ENCODE results near the gene CALM3. TPM values are rescaled to one million over a fixed set of nuclear protein-coding genes. Genes with fewer than 3 reads are reported as not detected.

Gene CALM3
- total and polyA plus RNA-seq, 2 experiments from 2014 or later, result 148 to 215 TPM

- TF ChIP-seq, protein P1, sequence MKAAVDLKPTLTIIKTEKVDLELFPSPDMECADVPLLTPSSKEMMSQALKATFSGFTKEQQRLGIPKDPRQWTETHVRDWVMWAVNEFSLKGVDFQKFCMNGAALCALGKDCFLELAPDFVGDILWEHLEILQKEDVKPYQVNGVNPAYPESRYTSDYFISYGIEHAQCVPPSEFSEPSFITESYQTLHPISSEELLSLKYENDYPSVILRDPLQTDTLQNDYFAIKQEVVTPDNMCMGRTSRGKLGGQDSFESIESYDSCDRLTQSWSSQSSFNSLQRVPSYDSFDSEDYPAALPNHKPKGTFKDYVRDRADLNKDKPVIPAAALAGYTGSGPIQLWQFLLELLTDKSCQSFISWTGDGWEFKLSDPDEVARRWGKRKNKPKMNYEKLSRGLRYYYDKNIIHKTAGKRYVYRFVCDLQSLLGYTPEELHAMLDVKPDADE (IDR thresholded peaks at IDR 0.05), result no peak
- TF ChIP-seq ZNF331 (CRISPR knock-in tag; IDR thresholded peaks at IDR 0.05; ENCODE audit: low read depth), result no peak
- no peak for TF ChIP-seq EZH2phosphoT487 (IDR thresholded peaks at IDR 0.05; ENCODE audit: unreplicated experiment)
- no peak for TF ChIP-seq STAT1 (IDR thresholded peaks at IDR 0.05; ENCODE audit: unreplicated experiment)
- no peak for TF ChIP-seq CREB1 (CRISPR knock-in tag; IDR thresholded peaks at IDR 0.05; ENCODE audit: low read depth)
- no peak for TF ChIP-seq EZH2 (IDR thresholded peaks at IDR 0.05; ENCODE audit: low read depth, unreplicated experiment)
- no peak for TF ChIP-seq ZNF114 (CRISPR knock-in tag; IDR thresholded peaks at IDR 0.05)
- TF ChIP-seq, protein P2, sequence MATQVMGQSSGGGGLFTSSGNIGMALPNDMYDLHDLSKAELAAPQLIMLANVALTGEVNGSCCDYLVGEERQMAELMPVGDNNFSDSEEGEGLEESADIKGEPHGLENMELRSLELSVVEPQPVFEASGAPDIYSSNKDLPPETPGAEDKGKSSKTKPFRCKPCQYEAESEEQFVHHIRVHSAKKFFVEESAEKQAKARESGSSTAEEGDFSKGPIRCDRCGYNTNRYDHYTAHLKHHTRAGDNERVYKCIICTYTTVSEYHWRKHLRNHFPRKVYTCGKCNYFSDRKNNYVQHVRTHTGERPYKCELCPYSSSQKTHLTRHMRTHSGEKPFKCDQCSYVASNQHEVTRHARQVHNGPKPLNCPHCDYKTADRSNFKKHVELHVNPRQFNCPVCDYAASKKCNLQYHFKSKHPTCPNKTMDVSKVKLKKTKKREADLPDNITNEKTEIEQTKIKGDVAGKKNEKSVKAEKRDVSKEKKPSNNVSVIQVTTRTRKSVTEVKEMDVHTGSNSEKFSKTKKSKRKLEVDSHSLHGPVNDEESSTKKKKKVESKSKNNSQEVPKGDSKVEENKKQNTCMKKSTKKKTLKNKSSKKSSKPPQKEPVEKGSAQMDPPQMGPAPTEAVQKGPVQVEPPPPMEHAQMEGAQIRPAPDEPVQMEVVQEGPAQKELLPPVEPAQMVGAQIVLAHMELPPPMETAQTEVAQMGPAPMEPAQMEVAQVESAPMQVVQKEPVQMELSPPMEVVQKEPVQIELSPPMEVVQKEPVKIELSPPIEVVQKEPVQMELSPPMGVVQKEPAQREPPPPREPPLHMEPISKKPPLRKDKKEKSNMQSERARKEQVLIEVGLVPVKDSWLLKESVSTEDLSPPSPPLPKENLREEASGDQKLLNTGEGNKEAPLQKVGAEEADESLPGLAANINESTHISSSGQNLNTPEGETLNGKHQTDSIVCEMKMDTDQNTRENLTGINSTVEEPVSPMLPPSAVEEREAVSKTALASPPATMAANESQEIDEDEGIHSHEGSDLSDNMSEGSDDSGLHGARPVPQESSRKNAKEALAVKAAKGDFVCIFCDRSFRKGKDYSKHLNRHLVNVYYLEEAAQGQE (IDR thresholded peaks at IDR 0.05; ENCODE audit: unreplicated experiment), result no peak
Measured at GRCh38 chr19:46599716-46600373, 1.3 kb upstream of the CALM3 start (continued).

GRCh38 chr19:46600384-46601317 is 479 bp upstream of the CALM3 start:
- Mint-ChIP-seq H3K36me3 (ENCODE audit: low read depth) (no peaks in the 10 kb centered on the region; the same call in 1 of the 3 replicates), H3K27ac (peak overlapping the region; percentile 100), H3K4me3 (peak overlapping the region; percentile 96), H3K9me3 (peaks cover 2% of the 10 kb centered on the region; the same call in 1 of the 3 replicates), H3K27me3 (ENCODE audit: insufficient read depth, low read depth, poor library complexity) (peaks cover 13% of the 10 kb centered on the region), H3K4me1 (peaks cover 25% of the 10 kb centered on the region)
- Histone ChIP-seq H3F3A (replicated peaks; ENCODE audit: low read depth) (no peaks in the 10 kb centered on the region), H3K9me2 (ENCODE audit: insufficient read depth) (no peaks in the 10 kb centered on the region), H3K27me3 (ENCODE audit: insufficient read depth) (no peaks in the 10 kb centered on the region), H3K27ac (ENCODE audit: low read depth) (peak overlapping the region; percentile 94), H3K36me3 (ENCODE audit: insufficient read depth) (no peaks in the 10 kb centered on the region; the same call in 1 of the 2 replicates), H3K4me1 (ENCODE audit: insufficient read depth) (peaks cover 11% of the 10 kb centered on the region), H3K4me2 (peak overlapping the region; percentile 60), H3K79me2 (replicated peaks; ENCODE audit: insufficient read depth) (peaks cover 39% of the 10 kb centered on the region), H2AFZ (peak overlapping the region; percentile 73), H4K20me1 (replicated peaks; ENCODE audit: insufficient read depth) (peaks cover 21% of the 10 kb centered on the region), H3K4me3 (peak overlapping the region; percentile 100)
- peak; percentile 99 for DNase-seq (ENCODE audit: low spot score)
- ATAC-seq, result peak; percentile 82
- TF ChIP-seq, protein P3, sequence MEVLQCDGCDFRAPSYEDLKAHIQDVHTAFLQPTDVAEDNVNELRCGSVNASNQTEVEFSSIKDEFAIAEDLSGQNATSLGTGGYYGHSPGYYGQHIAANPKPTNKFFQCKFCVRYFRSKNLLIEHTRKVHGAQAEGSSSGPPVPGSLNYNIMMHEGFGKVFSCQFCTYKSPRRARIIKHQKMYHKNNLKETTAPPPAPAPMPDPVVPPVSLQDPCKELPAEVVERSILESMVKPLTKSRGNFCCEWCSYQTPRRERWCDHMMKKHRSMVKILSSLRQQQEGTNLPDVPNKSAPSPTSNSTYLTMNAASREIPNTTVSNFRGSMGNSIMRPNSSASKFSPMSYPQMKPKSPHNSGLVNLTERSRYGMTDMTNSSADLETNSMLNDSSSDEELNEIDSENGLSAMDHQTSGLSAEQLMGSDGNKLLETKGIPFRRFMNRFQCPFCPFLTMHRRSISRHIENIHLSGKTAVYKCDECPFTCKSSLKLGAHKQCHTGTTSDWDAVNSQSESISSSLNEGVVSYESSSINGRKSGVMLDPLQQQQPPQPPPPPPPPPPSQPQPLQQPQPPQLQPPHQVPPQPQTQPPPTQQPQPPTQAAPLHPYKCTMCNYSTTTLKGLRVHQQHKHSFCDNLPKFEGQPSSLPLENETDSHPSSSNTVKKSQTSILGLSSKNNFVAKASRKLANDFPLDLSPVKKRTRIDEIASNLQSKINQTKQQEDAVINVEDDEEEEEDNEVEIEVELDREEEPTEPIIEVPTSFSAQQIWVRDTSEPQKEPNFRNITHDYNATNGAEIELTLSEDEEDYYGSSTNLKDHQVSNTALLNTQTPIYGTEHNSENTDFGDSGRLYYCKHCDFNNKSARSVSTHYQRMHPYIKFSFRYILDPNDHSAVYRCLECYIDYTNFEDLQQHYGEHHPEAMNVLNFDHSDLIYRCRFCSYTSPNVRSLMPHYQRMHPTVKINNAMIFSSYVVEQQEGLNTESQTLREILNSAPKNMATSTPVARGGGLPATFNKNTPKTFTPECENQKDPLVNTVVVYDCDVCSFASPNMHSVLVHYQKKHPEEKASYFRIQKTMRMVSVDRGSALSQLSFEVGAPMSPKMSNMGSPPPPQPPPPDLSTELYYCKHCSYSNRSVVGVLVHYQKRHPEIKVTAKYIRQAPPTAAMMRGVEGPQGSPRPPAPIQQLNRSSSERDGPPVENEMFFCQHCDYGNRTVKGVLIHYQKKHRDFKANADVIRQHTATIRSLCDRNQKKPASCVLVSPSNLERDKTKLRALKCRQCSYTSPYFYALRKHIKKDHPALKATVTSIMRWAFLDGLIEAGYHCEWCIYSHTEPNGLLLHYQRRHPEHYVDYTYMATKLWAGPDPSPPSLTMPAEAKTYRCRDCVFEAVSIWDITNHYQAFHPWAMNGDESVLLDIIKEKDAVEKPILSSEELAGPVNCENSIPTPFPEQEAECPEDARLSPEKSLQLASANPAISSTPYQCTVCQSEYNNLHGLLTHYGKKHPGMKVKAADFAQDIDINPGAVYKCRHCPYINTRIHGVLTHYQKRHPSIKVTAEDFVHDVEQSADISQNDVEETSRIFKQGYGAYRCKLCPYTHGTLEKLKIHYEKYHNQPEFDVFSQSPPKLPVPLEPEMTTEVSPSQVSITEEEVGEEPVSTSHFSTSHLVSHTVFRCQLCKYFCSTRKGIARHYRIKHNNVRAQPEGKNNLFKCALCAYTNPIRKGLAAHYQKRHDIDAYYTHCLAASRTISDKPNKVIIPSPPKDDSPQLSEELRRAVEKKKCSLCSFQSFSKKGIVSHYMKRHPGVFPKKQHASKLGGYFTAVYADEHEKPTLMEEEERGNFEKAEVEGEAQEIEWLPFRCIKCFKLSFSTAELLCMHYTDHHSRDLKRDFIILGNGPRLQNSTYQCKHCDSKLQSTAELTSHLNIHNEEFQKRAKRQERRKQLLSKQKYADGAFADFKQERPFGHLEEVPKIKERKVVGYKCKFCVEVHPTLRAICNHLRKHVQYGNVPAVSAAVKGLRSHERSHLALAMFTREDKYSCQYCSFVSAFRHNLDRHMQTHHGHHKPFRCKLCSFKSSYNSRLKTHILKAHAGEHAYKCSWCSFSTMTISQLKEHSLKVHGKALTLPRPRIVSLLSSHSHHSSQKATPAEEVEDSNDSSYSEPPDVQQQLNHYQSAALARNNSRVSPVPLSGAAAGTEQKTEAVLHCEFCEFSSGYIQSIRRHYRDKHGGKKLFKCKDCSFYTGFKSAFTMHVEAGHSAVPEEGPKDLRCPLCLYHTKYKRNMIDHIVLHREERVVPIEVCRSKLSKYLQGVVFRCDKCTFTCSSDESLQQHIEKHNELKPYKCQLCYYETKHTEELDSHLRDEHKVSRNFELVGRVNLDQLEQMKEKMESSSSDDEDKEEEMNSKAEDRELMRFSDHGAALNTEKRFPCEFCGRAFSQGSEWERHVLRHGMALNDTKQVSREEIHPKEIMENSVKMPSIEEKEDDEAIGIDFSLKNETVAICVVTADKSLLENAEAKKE (CRISPR knock-in tag; IDR thresholded peaks at IDR 0.05), result peak; percentile 67; the same call in 1 of the 2 replicates
- TF ChIP-seq ZNF114 (CRISPR knock-in tag; IDR thresholded peaks at IDR 0.05), result peak; percentile 99
- peak; percentile 96 for TF ChIP-seq CREB1 (CRISPR knock-in tag; IDR thresholded peaks at IDR 0.05; ENCODE audit: low read depth)
- TF ChIP-seq, protein P1 (IDR thresholded peaks at IDR 0.05), result no peak

Measured in GM23338 (cell line).